ENCODE data around the gene P2RX7. TPM values are rescaled to one million over a fixed set of nuclear protein-coding genes. Genes with fewer than 3 reads are reported as not detected.

The P2RX7 gene
- 42.8 TPM for total RNA-seq (2013)
- polyA plus RNA-seq (10 to 100 TPM; 12.3 to 66.3 (median 20.5) TPM), polyA minus RNA-seq (19.4 and 27.9 TPM in 2 replicates), total RNA-seq (59.5 to 126 (median 75.4) reads per million in 11 experiments)

DNA sequence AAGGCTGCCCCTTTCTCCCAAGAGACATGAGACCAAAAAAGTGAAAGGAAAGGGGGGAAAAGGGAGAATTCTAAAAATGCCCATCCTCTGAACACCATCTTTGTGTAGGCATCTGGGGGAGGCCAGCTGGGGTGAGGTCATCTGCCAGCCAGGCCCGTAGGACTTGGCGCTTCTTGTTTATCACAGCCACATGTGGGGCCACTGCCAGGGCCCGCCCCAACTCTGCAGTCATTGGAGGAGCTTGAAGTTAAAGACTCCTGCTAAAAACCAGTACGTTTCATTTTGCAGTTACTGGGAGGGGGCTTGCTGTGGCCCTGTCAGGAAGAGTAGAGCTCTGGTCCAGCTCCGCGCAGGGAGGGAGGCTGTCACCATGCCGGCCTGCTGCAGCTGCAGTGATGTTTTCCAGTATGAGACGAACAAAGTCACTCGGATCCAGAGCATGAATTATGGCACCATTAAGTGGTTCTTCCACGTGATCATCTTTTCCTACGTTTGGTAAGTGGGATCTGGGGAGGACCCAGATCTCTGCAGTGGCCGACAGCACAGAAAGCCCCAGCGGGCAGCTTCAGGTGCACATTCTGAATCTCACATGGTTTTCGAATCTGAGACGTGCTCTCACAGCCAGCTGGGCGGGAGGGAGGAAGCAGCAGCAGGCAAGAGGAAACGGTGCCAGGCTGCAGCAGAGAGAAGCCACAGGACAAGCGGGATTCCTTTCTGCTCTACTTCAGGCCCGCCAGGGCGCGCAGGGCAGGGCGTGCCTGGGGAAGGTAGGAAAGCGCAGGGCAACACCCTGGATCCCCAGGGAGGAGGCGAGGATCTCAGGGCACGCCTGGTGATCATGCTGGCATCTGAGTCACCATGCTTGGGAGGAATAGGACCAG, at the start of gene P2RX7:
Gene P2RX7 (plus strand): TSS at position 276 of the 881 bp plus-strand sequence. CDS start 95 bp downstream, at position 371.
- Mint-ChIP-seq H3K9me3 (peaks cover 0 to 5% (median 0%) of the 10 kb centered on the region in 7 donors), H3K4me3 (peak within 1 kb of the TSS; percentile 96 to 98), H3K36me3 (peaks cover 7 to 17% of the 10 kb centered on the region in 2 donors), H3K27ac (peak within 1 kb of the TSS; percentile 93 to 98 (median 96)), H3K4me1 (peaks cover 75% of the 10 kb centered on the region), H3K27me3 (ENCODE audit: low read depth in 3 of 3) (peaks cover 0 to 4% (median 1%) of the 10 kb centered on the region in 3 donors)
- Histone ChIP-seq H2AFZ (ENCODE audit: insufficient read depth, low read depth, low read length, poor library complexity, severe bottlenecking) (peak within 1 kb of the TSS; percentile 73), H3K9me3 (replicated peaks in 1 of 2; ENCODE audit: control insufficient read depth in 1 of 2, insufficient read depth in 1 of 2, low read length in 2 of 2) (no peaks in the 10 kb centered on the region), H3K4me2 (replicated peaks; ENCODE audit: extremely low read depth, low read length, poor library complexity, severe bottlenecking) (peak within 1 kb of the TSS; percentile 80), H3K4me1 (ENCODE audit: control insufficient read depth in 1 of 2, insufficient read depth in 2 of 2, low read length in 2 of 2) (peaks cover 64 to 74% of the 10 kb centered on the region in 2 donors), H3K9ac (ENCODE audit: insufficient read depth, low read length, poor library complexity, severe bottlenecking) (peak within 1 kb of the TSS; percentile 63), H3K79me2 (ENCODE audit: insufficient read depth, low read length) (peaks cover 48% of the 10 kb centered on the region), H3K4me3 (replicated peaks in 1 of 3; ENCODE audit: low read depth in 2 of 3, low read length in 3 of 3) (peak within 1 kb of the TSS; percentile 56 to 83 (median 73)), H3K36me3 (replicated peaks in 1 of 2; ENCODE audit: control insufficient read depth in 1 of 2, insufficient read depth in 2 of 2, low read length in 2 of 2) (peaks cover 3 to 9% of the 10 kb centered on the region in 2 donors), H3K27me3 (ENCODE audit: control insufficient read depth in 2 of 2, insufficient read depth in 2 of 2, low read length in 2 of 2) (no peaks in the 10 kb centered on the region), H3K27ac (ENCODE audit: low read depth in 1 of 2, low read length in 2 of 2) (peak within 1 kb of the TSS; percentile 80 to 89), H4K20me1 (ENCODE audit: insufficient read depth, low read length) (no peaks in the 10 kb centered on the region)
- intact Hi-C loops (cut with micrococcal nuclease) = loop anchor here (2.0 to 5.0 kb wide), 2 partner anchors 42 to 44 kb away; no protein-coding TSS in a partner anchor
- TF ChIP-seq, protein P1, sequence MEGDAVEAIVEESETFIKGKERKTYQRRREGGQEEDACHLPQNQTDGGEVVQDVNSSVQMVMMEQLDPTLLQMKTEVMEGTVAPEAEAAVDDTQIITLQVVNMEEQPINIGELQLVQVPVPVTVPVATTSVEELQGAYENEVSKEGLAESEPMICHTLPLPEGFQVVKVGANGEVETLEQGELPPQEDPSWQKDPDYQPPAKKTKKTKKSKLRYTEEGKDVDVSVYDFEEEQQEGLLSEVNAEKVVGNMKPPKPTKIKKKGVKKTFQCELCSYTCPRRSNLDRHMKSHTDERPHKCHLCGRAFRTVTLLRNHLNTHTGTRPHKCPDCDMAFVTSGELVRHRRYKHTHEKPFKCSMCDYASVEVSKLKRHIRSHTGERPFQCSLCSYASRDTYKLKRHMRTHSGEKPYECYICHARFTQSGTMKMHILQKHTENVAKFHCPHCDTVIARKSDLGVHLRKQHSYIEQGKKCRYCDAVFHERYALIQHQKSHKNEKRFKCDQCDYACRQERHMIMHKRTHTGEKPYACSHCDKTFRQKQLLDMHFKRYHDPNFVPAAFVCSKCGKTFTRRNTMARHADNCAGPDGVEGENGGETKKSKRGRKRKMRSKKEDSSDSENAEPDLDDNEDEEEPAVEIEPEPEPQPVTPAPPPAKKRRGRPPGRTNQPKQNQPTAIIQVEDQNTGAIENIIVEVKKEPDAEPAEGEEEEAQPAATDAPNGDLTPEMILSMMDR (IDR thresholded peaks at IDR 0.05) = no peak
- peak; percentile 72 to 83 (median 75) for DNase-seq
- WGBS (ENCODE audit: insufficient coverage) = 0% methylated on average over 21 of the region's 25 CpGs

GRCh38 chr12:121084229-121084628, 48.4 kb upstream of the P2RX7 start:
- DNase-seq = no peak
- Mint-ChIP-seq H3K9me3 (no peaks in the 10 kb centered on the region), H3K4me1 (peaks cover 20% of the 10 kb centered on the region), H3K27me3 (ENCODE audit: low read depth in 3 of 3) (peaks cover 0 to 5% (median 3%) of the 10 kb centered on the region in 3 donors), H3K36me3 (no peaks in the 10 kb centered on the region), H3K27ac (no peak overlapping the region), H3K4me3 (no peak overlapping the region)
- peaks cover 12 to 18% of the 10 kb centered on the region in 2 donors for H3K4me1 ChIP-seq (ENCODE audit: control insufficient read depth in 1 of 2, insufficient read depth in 2 of 2, low read length in 2 of 2)
- H3K79me2 ChIP-seq (ENCODE audit: insufficient read depth, low read length) = no peaks in the 10 kb centered on the region
- H4K20me1 ChIP-seq (ENCODE audit: insufficient read depth, low read length) = no peaks in the 10 kb centered on the region
- H3K4me3 ChIP-seq (replicated peaks in 1 of 3; ENCODE audit: low read depth in 2 of 3, low read length in 3 of 3) = no peak overlapping the region
- intact Hi-C loops (cut with micrococcal nuclease) = no loop called here
- H3K9ac ChIP-seq (ENCODE audit: insufficient read depth, low read length, poor library complexity, severe bottlenecking) = no peak overlapping the region
- H3K27ac ChIP-seq (ENCODE audit: low read depth in 1 of 2, low read length in 2 of 2) = no peak overlapping the region
- TF ChIP-seq, protein P1 (IDR thresholded peaks at IDR 0.05) = no peak
- H3K9me3 ChIP-seq (replicated peaks in 1 of 2; ENCODE audit: control insufficient read depth in 1 of 2, insufficient read depth in 1 of 2, low read length in 2 of 2) = no peaks in the 10 kb centered on the region
- H3K4me2 ChIP-seq (replicated peaks; ENCODE audit: extremely low read depth, low read length, poor library complexity, severe bottlenecking) = no peak overlapping the region
- H2AFZ ChIP-seq (ENCODE audit: insufficient read depth, low read depth, low read length, poor library complexity, severe bottlenecking) = no peak overlapping the region
- no peaks in the 10 kb centered on the region for H3K27me3 ChIP-seq (ENCODE audit: control insufficient read depth in 2 of 2, insufficient read depth in 2 of 2, low read length in 2 of 2)
- H3K36me3 ChIP-seq (replicated peaks in 1 of 2; ENCODE audit: control insufficient read depth in 1 of 2, insufficient read depth in 2 of 2, low read length in 2 of 2) = no peaks in the 10 kb centered on the region
- WGBS (ENCODE audit: insufficient coverage) = no CpG with 5 or more reads among the region's 3 CpGs
